Measurements from ENCODE around the gene ZFTA.

DNA sequence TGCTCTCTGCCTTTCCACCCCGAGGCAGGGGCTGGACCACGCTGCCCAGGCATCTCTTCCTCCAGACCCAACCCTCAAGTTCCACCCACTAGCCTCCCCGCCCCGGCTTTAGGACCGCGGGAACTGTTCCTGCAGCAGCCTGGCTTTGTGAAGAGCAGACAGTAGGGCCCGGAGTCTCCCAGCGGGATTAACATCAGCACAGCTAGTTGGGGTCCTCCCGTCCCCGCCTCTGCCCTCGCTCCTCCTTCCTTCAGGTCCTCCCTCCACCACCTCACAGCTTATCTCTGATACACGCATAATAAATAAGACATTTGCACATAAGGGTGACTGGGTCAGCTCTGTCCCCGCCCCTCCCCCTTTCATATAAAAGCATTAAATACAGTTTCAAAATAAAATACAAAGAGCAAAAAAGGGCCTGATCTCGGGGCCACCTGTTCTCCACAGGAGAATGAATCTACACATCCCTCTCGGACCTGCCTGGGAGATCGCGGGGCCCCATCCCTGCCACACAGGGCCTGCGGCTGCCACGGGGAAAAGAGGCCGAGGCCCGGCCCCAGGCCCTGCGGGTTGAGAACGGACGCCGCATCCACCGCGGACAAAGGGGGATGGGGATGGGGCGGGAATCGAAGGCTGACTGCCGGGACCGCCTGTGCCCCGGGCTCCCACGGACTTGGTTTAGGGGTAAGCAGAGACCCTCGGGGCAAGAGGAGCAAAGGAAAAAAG, 6.5 kb downstream of the ZFTA start:
- TF ChIP-seq, protein P1, sequence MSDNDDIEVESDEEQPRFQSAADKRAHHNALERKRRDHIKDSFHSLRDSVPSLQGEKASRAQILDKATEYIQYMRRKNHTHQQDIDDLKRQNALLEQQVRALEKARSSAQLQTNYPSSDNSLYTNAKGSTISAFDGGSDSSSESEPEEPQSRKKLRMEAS (IDR thresholded peaks at IDR 0.05): no peak
- TF ChIP-seq EP300 (IDR thresholded peaks at IDR 0.05; ENCODE audit: borderline replicate concordance): no peak
- no peak for TF ChIP-seq TCF12 (IDR thresholded peaks at IDR 0.05; ENCODE audit: low read depth)
- TF ChIP-seq CEBPB (IDR thresholded peaks at IDR 0.05): no peak
- TF ChIP-seq, protein P2, sequence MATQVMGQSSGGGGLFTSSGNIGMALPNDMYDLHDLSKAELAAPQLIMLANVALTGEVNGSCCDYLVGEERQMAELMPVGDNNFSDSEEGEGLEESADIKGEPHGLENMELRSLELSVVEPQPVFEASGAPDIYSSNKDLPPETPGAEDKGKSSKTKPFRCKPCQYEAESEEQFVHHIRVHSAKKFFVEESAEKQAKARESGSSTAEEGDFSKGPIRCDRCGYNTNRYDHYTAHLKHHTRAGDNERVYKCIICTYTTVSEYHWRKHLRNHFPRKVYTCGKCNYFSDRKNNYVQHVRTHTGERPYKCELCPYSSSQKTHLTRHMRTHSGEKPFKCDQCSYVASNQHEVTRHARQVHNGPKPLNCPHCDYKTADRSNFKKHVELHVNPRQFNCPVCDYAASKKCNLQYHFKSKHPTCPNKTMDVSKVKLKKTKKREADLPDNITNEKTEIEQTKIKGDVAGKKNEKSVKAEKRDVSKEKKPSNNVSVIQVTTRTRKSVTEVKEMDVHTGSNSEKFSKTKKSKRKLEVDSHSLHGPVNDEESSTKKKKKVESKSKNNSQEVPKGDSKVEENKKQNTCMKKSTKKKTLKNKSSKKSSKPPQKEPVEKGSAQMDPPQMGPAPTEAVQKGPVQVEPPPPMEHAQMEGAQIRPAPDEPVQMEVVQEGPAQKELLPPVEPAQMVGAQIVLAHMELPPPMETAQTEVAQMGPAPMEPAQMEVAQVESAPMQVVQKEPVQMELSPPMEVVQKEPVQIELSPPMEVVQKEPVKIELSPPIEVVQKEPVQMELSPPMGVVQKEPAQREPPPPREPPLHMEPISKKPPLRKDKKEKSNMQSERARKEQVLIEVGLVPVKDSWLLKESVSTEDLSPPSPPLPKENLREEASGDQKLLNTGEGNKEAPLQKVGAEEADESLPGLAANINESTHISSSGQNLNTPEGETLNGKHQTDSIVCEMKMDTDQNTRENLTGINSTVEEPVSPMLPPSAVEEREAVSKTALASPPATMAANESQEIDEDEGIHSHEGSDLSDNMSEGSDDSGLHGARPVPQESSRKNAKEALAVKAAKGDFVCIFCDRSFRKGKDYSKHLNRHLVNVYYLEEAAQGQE (IDR thresholded peaks at IDR 0.05; ENCODE audit: low read depth): no peak
- TF ChIP-seq RAD21 (IDR thresholded peaks at IDR 0.05; ENCODE audit: low read depth): no peak
- no peak for TF ChIP-seq EGR1 (IDR thresholded peaks at IDR 0.05)

Data from Ishikawa (cell line).